ENCODE measurements around the gene PARP3. TPM values are rescaled to one million over a fixed set of nuclear protein-coding genes. Genes with fewer than 3 reads are reported as not detected.
"Not testable (repeated sequence)": the region's sequence is repeated elsewhere in the genome, so short reads cannot be mapped to it uniquely, and the experiment has no call there.

The PARP3 gene
- total and polyA plus RNA-seq, 10 of the 15 experiments (the other 5 are each of a cell fraction or from before 2014, with no cell fraction given): 2.1 to 31.2 (median 19.5) TPM

DNA sequence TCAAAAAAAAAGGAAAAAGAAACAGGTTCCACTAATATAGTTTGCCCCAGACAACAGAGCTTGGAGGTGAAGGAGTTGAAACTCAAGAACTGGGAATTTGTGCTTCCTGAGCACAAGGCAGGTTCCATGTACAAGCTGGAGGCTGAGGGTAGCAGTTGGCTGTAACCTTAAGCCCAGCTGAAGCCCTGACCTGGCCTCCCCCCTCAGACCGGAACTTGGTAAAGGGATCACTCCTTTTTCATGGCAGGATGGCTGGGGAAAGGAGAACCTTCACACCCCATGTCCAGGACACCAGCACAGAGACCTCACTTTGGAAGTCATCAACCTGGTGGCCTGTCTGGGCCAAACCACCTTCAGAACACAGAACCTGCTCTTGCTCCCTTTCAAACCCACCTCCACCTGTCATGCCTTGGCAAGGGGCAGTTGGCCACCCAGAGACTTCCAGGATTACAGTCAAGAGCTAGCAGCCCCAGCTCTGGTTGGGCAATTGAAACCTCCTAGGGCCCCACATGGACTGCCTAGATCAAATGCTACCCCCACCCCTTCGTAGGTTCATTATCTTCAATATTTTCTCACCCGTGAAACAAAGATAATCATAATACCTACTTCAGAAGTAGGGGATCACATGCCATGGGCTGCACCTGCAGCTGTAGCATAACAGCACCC, 50.0 kb downstream of the PARP3 start (continued):
- TF ChIP-seq KDM1A (IDR thresholded peaks at IDR 0.05; ENCODE audit: borderline replicate concordance) (no peak), NBN (IDR thresholded peaks at IDR 0.05) (no peak), RELA (IDR thresholded peaks at IDR 0.05; ENCODE audit: borderline replicate concordance, partially characterized antibody) (no peak), STAT1 (conservative IDR thresholded peaks at IDR 0.05) (no peak), GATAD2B (conservative IDR thresholded peaks at IDR 0.05; ENCODE audit: low read depth) (no peak), HDAC2 (IDR thresholded peaks at IDR 0.05) (no peak), HDGF (IDR thresholded peaks at IDR 0.05) (no peak), DPF2 (IDR thresholded peaks at IDR 0.05) (no peak)
- TF ChIP-seq, protein P1, sequence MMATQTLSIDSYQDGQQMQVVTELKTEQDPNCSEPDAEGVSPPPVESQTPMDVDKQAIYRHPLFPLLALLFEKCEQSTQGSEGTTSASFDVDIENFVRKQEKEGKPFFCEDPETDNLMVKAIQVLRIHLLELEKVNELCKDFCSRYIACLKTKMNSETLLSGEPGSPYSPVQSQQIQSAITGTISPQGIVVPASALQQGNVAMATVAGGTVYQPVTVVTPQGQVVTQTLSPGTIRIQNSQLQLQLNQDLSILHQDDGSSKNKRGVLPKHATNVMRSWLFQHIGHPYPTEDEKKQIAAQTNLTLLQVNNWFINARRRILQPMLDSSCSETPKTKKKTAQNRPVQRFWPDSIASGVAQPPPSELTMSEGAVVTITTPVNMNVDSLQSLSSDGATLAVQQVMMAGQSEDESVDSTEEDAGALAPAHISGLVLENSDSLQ (IDR thresholded peaks at IDR 0.05): no peak

DNA sequence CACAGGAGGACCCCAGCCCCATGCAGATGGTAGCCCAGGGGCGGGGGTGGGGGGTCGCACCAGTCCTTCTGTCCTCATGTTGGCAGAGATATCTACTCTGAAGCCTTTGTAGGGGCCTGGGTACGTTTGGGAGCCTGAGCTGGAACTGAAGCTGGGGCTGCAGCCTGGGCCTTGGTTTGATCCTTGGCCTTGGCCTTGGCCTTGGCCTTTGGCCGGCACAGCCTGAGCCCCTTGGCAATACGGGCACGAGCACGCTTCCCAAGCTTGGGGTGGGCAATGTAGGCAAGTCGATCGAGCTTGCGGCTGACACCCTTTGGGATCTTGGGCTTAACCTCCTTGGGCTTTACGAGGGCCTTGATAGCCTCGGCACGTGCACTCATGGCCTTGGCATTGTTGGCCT, 51.5 kb downstream of the PARP3 start:
- RAD21 ChIA-PET (ENCODE audit: unreplicated experiment); DNase-seq (ENCODE audit: low read depth, low spot score); in situ Hi-C loops (cut with MboI); H3K4me1 ChIP-seq (ENCODE audit: control insufficient read depth, insufficient read depth, low read length); FAIRE-seq; intact Hi-C loops (cut with micrococcal nuclease; ENCODE audit: unreplicated experiment); H3K9me3 ChIP-seq (replicated peaks; ENCODE audit: control insufficient read depth, insufficient read depth, low read length); H4K20me1 ChIP-seq (ENCODE audit: control insufficient read depth, insufficient read depth); H3K27ac ChIP-seq (ENCODE audit: control insufficient read depth, insufficient read depth); ATAC-seq; H3K4me2 ChIP-seq (ENCODE audit: control insufficient read depth, insufficient read depth); H2AFZ ChIP-seq (ENCODE audit: control insufficient read depth, low read depth, low read length); H3K27me3 ChIP-seq (replicated peaks in 1 of 2; ENCODE audit: control insufficient read depth in 2 of 2, insufficient read depth in 2 of 2, low read length in 1 of 2): not testable (repeated sequence)
- 91% methylated on average over 11 of the region's 13 CpGs for WGBS (ENCODE audit: insufficient coverage, insufficient replicate concordance, low lambda C conversion rate, missing lambda C conversion rate)
- ChIA-PET POLR2A (interaction anchor here (1.5 to 2.6 kb wide), 2 partner anchors 11 to 51 kb away, joined by 9 to 14 read pairs; partner anchors contain the start of genes PARP3 and RRP9), CTCF (interaction anchor here (1.0 to 2.7 kb wide), 2 partner anchors 20 to 51 kb away, joined by 4 to 13 read pairs; partner anchors contain the start of gene ABHD14B), SMC1A (ENCODE audit: uncharacterized antibody, unreplicated experiment) (interaction anchor here (3.0 kb wide), 1 partner anchor 9 kb away, joined by 12 read pairs; no protein-coding TSS in a partner anchor)
- Histone ChIP-seq H3K36me3 (ENCODE audit: control insufficient read depth in 2 of 2, insufficient read depth in 2 of 2, low read length in 1 of 2) (peaks cover 14 to 16% of the 10 kb centered on the region in 2 experiments), H3K4me3 (peak overlapping the region; percentile 99; the same call in 1 of the 2 replicates), H3K79me2 (ENCODE audit: control insufficient read depth, insufficient read depth, low read length) (peaks cover 33% of the 10 kb centered on the region), H3K9ac (ENCODE audit: control insufficient read depth, insufficient read depth, low read length) (peak overlapping the region; percentile 35; the same call in 1 of the 2 replicates)
- BruUV-seq (replicated peaks): TSS peak; percentile 84

Measured in GM12878 (cell line).